ENCODE data around the gene CASZ1. TPM values are rescaled to one million over a fixed set of nuclear protein-coding genes. Genes with fewer than 3 reads are reported as not detected.
A peak's percentile ranks its signal among the peaks of the same experiment; 100 is the strongest.

Gene CASZ1
- total and polyA plus RNA-seq, 10 of the 15 experiments (the other 5 are each of a cell fraction or from before 2014, with no cell fraction given), result 0.52 to 9.8 (median 3.7) TPM

DNA sequence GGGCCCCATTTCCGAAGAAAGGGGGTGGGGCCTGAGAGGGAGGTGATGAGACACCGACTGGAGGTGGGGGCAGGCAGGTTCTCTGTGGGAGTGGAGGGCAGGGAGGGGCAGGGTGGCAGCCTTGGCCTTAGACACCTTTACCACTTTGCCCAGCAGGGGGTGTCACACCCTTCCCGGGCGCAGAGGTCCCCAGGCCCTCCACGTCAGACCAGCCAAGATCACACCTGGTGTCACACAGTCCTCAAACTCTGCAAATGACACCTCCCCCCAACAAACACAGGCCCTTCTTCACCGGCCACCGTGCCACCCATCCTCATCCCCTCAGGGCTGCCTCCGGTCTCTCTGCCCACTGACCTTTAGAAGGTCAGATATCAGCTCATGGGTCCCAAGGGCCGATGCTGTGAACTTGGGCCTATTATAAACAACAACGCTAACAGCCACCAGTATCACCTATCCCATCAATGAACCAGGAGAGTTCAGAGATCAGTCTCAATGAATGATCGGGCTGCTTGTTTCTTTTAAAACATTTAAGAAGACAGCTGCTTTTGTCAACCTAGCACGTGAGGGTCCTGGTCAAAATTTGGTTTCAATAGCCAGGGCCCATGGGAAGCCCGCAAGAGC, 103.9 kb downstream of the CASZ1 start (continued):
- no peak for TF ChIP-seq MYC (IDR thresholded peaks at IDR 0.05; ENCODE audit: insufficient read depth, insufficient read length, insufficient replicate concordance, low read length, severe bottlenecking)
- TF ChIP-seq TCF12 (IDR thresholded peaks at IDR 0.05; ENCODE audit: low read depth, low read length), result 0 out of 2 replicates have a peak, but pooled peaks have one; percentile 56
- TF ChIP-seq SMC3 (IDR thresholded peaks at IDR 0.05; ENCODE audit: borderline replicate concordance, low read length), result peak; percentile 60

DNA sequence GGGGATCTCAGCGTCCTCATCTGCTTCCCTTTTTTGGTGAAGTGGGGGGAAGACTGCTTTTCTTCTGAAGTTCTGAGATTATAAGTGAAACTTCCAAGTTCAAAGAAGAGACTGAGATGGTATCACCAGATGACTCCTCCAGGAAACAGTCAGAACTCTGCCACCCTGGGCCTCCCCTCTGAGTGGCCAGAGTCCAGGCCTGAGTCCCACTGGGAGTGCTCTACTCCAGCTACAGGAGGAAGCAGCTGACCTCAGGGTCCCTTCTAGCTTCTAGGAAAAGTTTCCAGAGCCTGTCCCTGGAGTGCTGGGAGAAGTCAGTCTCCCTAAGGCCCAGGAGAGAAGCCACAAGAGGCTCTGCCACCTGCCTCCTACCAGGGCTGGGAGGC, 104.7 kb downstream of the CASZ1 start:
- in situ Hi-C loops (cut with MboI) (no loop called here), intact Hi-C loops (cut with micrococcal nuclease; ENCODE audit: unreplicated experiment) (loop anchor here (2.0 to 5.0 kb wide), 3 partner anchors 175 to 251 kb away; no protein-coding TSS in a partner anchor)
- DNase-seq (ENCODE audit: low read depth, low spot score), result no peak
- Histone ChIP-seq H3K27ac (ENCODE audit: control insufficient read depth, insufficient read depth) (peak overlapping the region; percentile 52), H3K4me2 (ENCODE audit: control insufficient read depth, insufficient read depth) (peak overlapping the region; percentile 45), H4K20me1 (ENCODE audit: control insufficient read depth, insufficient read depth) (no peaks in the 10 kb centered on the region), H3K9me3 (replicated peaks; ENCODE audit: control insufficient read depth, insufficient read depth, low read length) (no peaks in the 10 kb centered on the region), H3K27me3 (replicated peaks in 1 of 2; ENCODE audit: control insufficient read depth in 2 of 2, insufficient read depth in 2 of 2, low read length in 1 of 2) (no peaks in the 10 kb centered on the region), H3K36me3 (ENCODE audit: control insufficient read depth in 2 of 2, insufficient read depth in 2 of 2, low read length in 1 of 2) (no peaks in the 10 kb centered on the region; a peak in 1 of 4 replicates), H3K4me3 (no peak overlapping the region), H2AFZ (ENCODE audit: control insufficient read depth, low read depth, low read length) (no peak overlapping the region), H3K4me1 (ENCODE audit: control insufficient read depth, insufficient read depth, low read length) (peaks cover 15% of the 10 kb centered on the region), H3K79me2 (ENCODE audit: control insufficient read depth, insufficient read depth, low read length) (peaks cover 15% of the 10 kb centered on the region), H3K9ac (ENCODE audit: control insufficient read depth, insufficient read depth, low read length) (peak overlapping the region; percentile 0)
- FAIRE-seq, result peak; percentile 35
- ChIA-PET POLR2A (no interaction called here), SMC1A (ENCODE audit: uncharacterized antibody, unreplicated experiment) (interaction anchor here (1.4 to 2.5 kb wide), 5 partner anchors 172 to 197 kb away, joined by 3 to 10 read pairs (median 8); no protein-coding TSS in a partner anchor), RAD21 (ENCODE audit: unreplicated experiment) (interaction anchor here (0.6 to 1.3 kb wide), 5 partner anchors 172 to 346 kb away, joined by 3 to 4 read pairs (median 3); no protein-coding TSS in a partner anchor), CTCF (interaction anchor here (0.7 to 4.0 kb wide), 10 partner anchors 48 to 250 kb away, joined by 3 to 24 read pairs (median 4); no protein-coding TSS in a partner anchor)
- ATAC-seq, result peak; percentile 42
- WGBS (ENCODE audit: insufficient coverage, insufficient replicate concordance, low lambda C conversion rate, missing lambda C conversion rate), result 13% methylated on average over 1 of the region's 1 CpG
- no peak for TF ChIP-seq ELK1 (IDR thresholded peaks at IDR 0.05; ENCODE audit: low read depth, low read length)
- peak in 1 of 2 experiments; percentile 35; a peak in 1 of 4 replicates for TF ChIP-seq SRF (IDR thresholded peaks at IDR 0.05; ENCODE audit: low read depth in 2 of 2, low read length in 2 of 2)
- TF ChIP-seq TCF7 (IDR thresholded peaks at IDR 0.05; ENCODE audit: borderline replicate concordance), result 0 out of 2 replicates have a peak, but pooled peaks have one; percentile 27
- TF ChIP-seq CREB1 (IDR thresholded peaks at IDR 0.05; ENCODE audit: low read depth), result no peak
- no TSS peak for BruUV-seq (replicated peaks)
